H1 (cell line): ENCODE measurements around the gene SLC44A5. TPM values are rescaled to one million over a fixed set of nuclear protein-coding genes. Genes with fewer than 3 reads are reported as not detected.

ENCODE experiments used
- CTCF ChIA-PET: fragments of 300-600 bp; sonication (Branson Sonifier 250); formaldehyde crosslinking; loops from one replicate; lab custom pipeline; 2021; ENCODE audit not compliant: partially characterized antibody; lab: Charles Lee
- POLR2A ChIA-PET: fragments of 300-600 bp; sonication (Branson Sonifier 250); formaldehyde crosslinking; loops from one replicate; lab custom pipeline; 2021; ENCODE audit warnings: inconsistent platforms; ENCODE audit not compliant: partially characterized antibody; lab: Charles Lee
- DNase-seq, 2 experiments: peaks; one replicate each; pipeline versions ENCODE4 v3.0.0 to v3.0.0-alpha.2; 2010 to 2022; ENCODE audit warnings: low spot score in 2 of 2, low read depth in 1 of 2, mixed read lengths in 1 of 2
- FAIRE-seq: peaks from 2 replicates; lab custom pipeline; 2011; peaks lifted over from hg19 to GRCh38; lab: Jason Lieb, UNC
- H2AFZ ChIP-seq: 2 replicates; pipeline ENCODE4 v1.8.1; 2012; ENCODE audit warnings: low read length, inconsistent platforms
- H2AK5ac ChIP-seq: 2 replicates; pipeline ENCODE4 v1.6.1; 2013; ENCODE audit warnings: low read depth, low read length
- H2BK120ac ChIP-seq: replicated peaks from 2 replicates; pipeline ENCODE3; 2013; ENCODE audit warnings: low read depth, low read length, inconsistent platforms
- H2BK12ac ChIP-seq: 2 replicates; pipeline ENCODE4 v1.6.1; 2013; ENCODE audit warnings: low read depth, low read length
- H2BK15ac ChIP-seq: 2 replicates; pipeline ENCODE4 v1.6.1; 2013; ENCODE audit warnings: low read length
- H2BK20ac ChIP-seq: 2 replicates; pipeline ENCODE4 v1.6.1; 2013; ENCODE audit warnings: low read length
- H2BK5ac ChIP-seq: 2 replicates; pipeline ENCODE4 v1.6.1; 2013; ENCODE audit warnings: low read depth, low read length
- H3K14ac ChIP-seq: 2 replicates; pipeline ENCODE4 v1.6.1; 2013; ENCODE audit warnings: inconsistent platforms; ENCODE audit not compliant: insufficient read length
- H3K18ac ChIP-seq: 2 replicates; pipeline ENCODE4 v1.6.1; 2013; ENCODE audit warnings: low read length; ENCODE audit errors: extremely low read depth
- H3K23ac ChIP-seq: 2 replicates; pipeline ENCODE4 v1.6.1; 2013; ENCODE audit warnings: inconsistent platforms; ENCODE audit not compliant: insufficient read length
- H3K23me2 ChIP-seq: 2 replicates; pipeline ENCODE4 v1.6.1; 2013; ENCODE audit warnings: low read depth, low read length
- H3K27ac ChIP-seq: 2 replicates; pipeline ENCODE4 v1.6.1; 2011; ENCODE audit warnings: low read depth, low read length, inconsistent platforms
- H3K27me3 ChIP-seq, 4 experiments: replicated peaks in 1 of 4; 1 replicate in 1 of 4; 2 replicates in 3 of 4; pipeline versions ENCODE4 v1.6.1 to v1.8.1; 2011 to 2013; ENCODE audit warnings: low read length in 3 of 4, mild to moderate bottlenecking in 3 of 4, inconsistent platforms in 2 of 4, mixed read lengths in 2 of 4, moderate library complexity in 1 of 4; ENCODE audit not compliant: control insufficient read depth in 3 of 4, insufficient read depth in 3 of 4; ENCODE audit errors: extremely low read depth in 1 of 4
- H3K36me3 ChIP-seq, 4 experiments: 2 replicates each; pipeline versions ENCODE4 v1.6.1 to v1.8.1; 2011 to 2013; ENCODE audit warnings: mild to moderate bottlenecking in 4 of 4, low read length in 3 of 4, moderate library complexity in 2 of 4, control low read depth in 1 of 4, inconsistent platforms in 1 of 4; ENCODE audit not compliant: insufficient read depth in 4 of 4, control insufficient read depth in 2 of 4
- H3K4ac ChIP-seq: replicated peaks from 2 replicates; pipeline ENCODE3; 2013; ENCODE audit warnings: low read length, low read depth, mixed read lengths, inconsistent platforms; ENCODE audit not compliant: insufficient read length
- H3K4me1 ChIP-seq, 4 experiments: replicated peaks in 1 of 4; 1 replicate in 1 of 4; 2 replicates in 3 of 4; pipeline versions ENCODE4 v1.6.1 to v1.8.1; 2011 to 2013; ENCODE audit warnings: low read length in 3 of 4, inconsistent platforms in 2 of 4, mixed read lengths in 1 of 4; ENCODE audit not compliant: insufficient read depth in 4 of 4, control insufficient read depth in 3 of 4
- H3K4me2 ChIP-seq, 2 experiments: 2 replicates each; pipeline versions ENCODE4 v1.6.1 to v1.8.1; 2011 to 2013; ENCODE audit warnings: low read depth in 2 of 2, low read length in 2 of 2, control low read depth in 1 of 2, inconsistent platforms in 1 of 2, mild to moderate bottlenecking in 1 of 2; ENCODE audit not compliant: insufficient read depth in 1 of 2
- H3K4me3 ChIP-seq, 4 experiments: fragments of 200-600, 300-600 bp in 1 of 4; sonication (generic), shearing (Covaris generic), sonication (Bioruptor Twin) in 1 of 4; 2 replicates each; pipeline versions ENCODE4 v1.5.1 to v1.8.1; 2011 to 2016; ENCODE audit warnings: low read length in 4 of 4, low read depth in 3 of 4, control low read depth in 2 of 4, inconsistent platforms in 2 of 4, mild to moderate bottlenecking in 2 of 4, mixed read lengths in 1 of 4, moderate library complexity in 1 of 4; ENCODE audit not compliant: insufficient read depth in 2 of 4; ENCODE audit errors: extremely low read depth in 1 of 4
- H3K56ac ChIP-seq: replicated peaks from 2 replicates; pipeline ENCODE3; 2013; ENCODE audit warnings: low read depth, mild to moderate bottlenecking, mixed read lengths, low read length, inconsistent platforms; ENCODE audit not compliant: insufficient read length
- H3K79me1 ChIP-seq: 2 replicates; pipeline ENCODE4 v1.6.1; 2013; ENCODE audit warnings: low read depth, low read length, control low read depth
- H3K79me2 ChIP-seq, 2 experiments: 2 replicates each; pipeline versions ENCODE4 v1.6.1 to v1.8.1; 2012 to 2013; ENCODE audit warnings: low read length in 2 of 2, mild to moderate bottlenecking in 2 of 2, inconsistent platforms in 1 of 2; ENCODE audit not compliant: insufficient read depth in 2 of 2, control insufficient read depth in 1 of 2
- H3K9ac ChIP-seq, 4 experiments: replicated peaks in 1 of 4; 1 replicate in 1 of 4; 2 replicates in 3 of 4; pipeline versions ENCODE4 v1.6.1 to v1.8.1; 2011 to 2013; ENCODE audit warnings: low read depth in 3 of 4, low read length in 3 of 4, control low read depth in 2 of 4, mild to moderate bottlenecking in 2 of 4, moderate library complexity in 2 of 4, inconsistent platforms in 1 of 4; ENCODE audit errors: extremely low read depth in 1 of 4
- H3K9me3 ChIP-seq, 2 experiments: 2 replicates each; pipeline versions ENCODE4 v1.6.1 to v1.8.1; 2012 to 2013; ENCODE audit warnings: mild to moderate bottlenecking in 2 of 2, moderate library complexity in 2 of 2, control low read depth in 1 of 2, inconsistent platforms in 1 of 2, low read depth in 1 of 2, low read length in 1 of 2, mixed read lengths in 1 of 2; ENCODE audit not compliant: insufficient read depth in 2 of 2
- H4K20me1 ChIP-seq, 2 experiments: replicated peaks in 1 of 2; 2 replicates each; pipeline versions ENCODE3 to v1.8.1; 2011 to 2013; ENCODE audit warnings: inconsistent platforms in 2 of 2, low read length in 2 of 2, mild to moderate bottlenecking in 1 of 2; ENCODE audit not compliant: insufficient read depth in 2 of 2, control insufficient read depth in 1 of 2
- H4K5ac ChIP-seq: 2 replicates; pipeline ENCODE4 v1.6.1; 2013; ENCODE audit warnings: low read length, low read depth, mixed read lengths, inconsistent platforms; ENCODE audit not compliant: insufficient read length
- H4K8ac ChIP-seq: 2 replicates; pipeline ENCODE4 v1.8.0; 2013; ENCODE audit warnings: mild to moderate bottlenecking, moderate library complexity, low read length, inconsistent platforms; ENCODE audit not compliant: insufficient read depth; ENCODE audit errors: extremely low read depth
- H4K91ac ChIP-seq: replicated peaks from 2 replicates; pipeline ENCODE3; 2013; ENCODE audit warnings: low read length, mixed read lengths, inconsistent platforms; ENCODE audit not compliant: insufficient read length
- CHD2 ChIP-seq: IDR thresholded peaks from 2 replicates; pipeline ENCODE4 v1.6.1; 2012; ENCODE audit warnings: low read length, improper control_type of control experiment
- WGBS, 2 experiments: shearing (Covaris generic) in 1 of 2; methylation state at CpG; one replicate each; pipeline versions ENCODE4 v1.1.6 to v1.1.7; 2013 to 2015; ENCODE audit warnings: low lambda C conversion rate in 2 of 2, mixed read lengths in 2 of 2, inconsistent platforms in 1 of 2, low coverage in 1 of 2, missing lambda C conversion rate in 1 of 2; ENCODE audit not compliant: insufficient replicate concordance in 2 of 2, insufficient coverage in 1 of 2, insufficient read length in 1 of 2; ENCODE audit errors: extremely low coverage in 1 of 2, missing lambda C conversion rate in 1 of 2; 5-methylcytosine and 5-hydroxymethylcytosine counted together
- polyA plus RNA-seq, 7 experiments: library from polyadenylated mRNA; depleted of rRNA in 3 of 7; stranded (reverse) in 5 of 7; unstranded in 2 of 7; fragments of >200 nt in 5 of 7; fragments of 200-250 nt in 2 of 7; gene quantifications; 1 replicate in 5 of 7; 2 replicates in 1 of 7; 4 replicates in 1 of 7; pipeline versions ENCODE4 v1.2.1 to v1.2.3, GENCODE V29; 2011 to 2013; ENCODE audit warnings: missing spikeins in 2 of 7, mixed read lengths in 2 of 7
- total RNA-seq: library from RNA; stranded (reverse); fragmentation: NEBNext Ultra II Directional; extraction: Animal tissue kit (Norgen Biotek cat#: 25700); gene quantifications from 2 replicates; pipeline ENCODE4 v1.2.1, GENCODE V29; 2021

Gene SLC44A5
- total and polyA plus RNA-seq, 2 of the 8 experiments (the other 6 are each of a cell fraction or from before 2014, with no cell fraction given), result 1.8 to 3.3 TPM

- H4K5ac ChIP-seq, result no peak overlapping the region
- H3K4me2 ChIP-seq, result no peak overlapping the region
- no peak overlapping the region for H4K8ac ChIP-seq
- H3K23me2 ChIP-seq, result no peaks in the 10 kb centered on the region
- no peak overlapping the region for H4K91ac ChIP-seq
- no peak overlapping the region for H2BK20ac ChIP-seq
- no peaks in the 10 kb centered on the region for H3K79me1 ChIP-seq
- H3K18ac ChIP-seq, result no peak overlapping the region
- no peak overlapping the region for H2BK15ac ChIP-seq
- 95% methylated on average over 1 of the region's 1 CpG; no CpG with 5 or more reads in 1 of the 2 experiments for WGBS, 2 experiments
- no peaks in the 10 kb centered on the region for H4K20me1 ChIP-seq
- no peaks in the 10 kb centered on the region for H3K36me3 ChIP-seq
- FAIRE-seq (no peak), DNase-seq (no peak)
- CTCF ChIA-PET, result interaction anchor here (1.7 kb wide), 1 partner anchor 14 kb away, joined by 5 read pairs; no protein-coding TSS in a partner anchor
- H2BK12ac ChIP-seq, result no peak overlapping the region
- no peaks in the 10 kb centered on the region for H3K79me2 ChIP-seq
- no peak for TF ChIP-seq CHD2
- H3K27me3 ChIP-seq, result no peaks in the 10 kb centered on the region; a peak in 1 of 7 replicates
- peaks cover 6 to 10% of the 10 kb centered on the region in 2 experiments; a peak in 1 of 4 replicates for H3K9me3 ChIP-seq
- no peak overlapping the region for H3K4ac ChIP-seq
- H2AK5ac ChIP-seq, result no peak overlapping the region
- POLR2A ChIA-PET, result no interaction called here
- no peak overlapping the region for H3K23ac ChIP-seq
- H3K14ac ChIP-seq, result no peak overlapping the region
- no peak overlapping the region for H3K27ac ChIP-seq
- H3K56ac ChIP-seq, result no peak overlapping the region
- no peaks in the 10 kb centered on the region for H3K4me1 ChIP-seq
- H3K9ac ChIP-seq, result no peak overlapping the region
- no peak overlapping the region for H2BK120ac ChIP-seq
- H3K4me3 ChIP-seq, result no peak overlapping the region
- H2AFZ ChIP-seq, result no peak overlapping the region
- H2BK5ac ChIP-seq, result no peak overlapping the region
These were observed 32.5 kb upstream of the SLC44A5 start for GRCh38 chr1:75643460-75643859.
